K562 (cell line): ENCODE data around the gene MADCAM1. TPM values are rescaled to one million over a fixed set of nuclear protein-coding genes. Genes with fewer than 3 reads are reported as not detected.

ENCODE experiments used
- AFF4 ChIP-seq: sonication (generic); formaldehyde crosslinking; IDR thresholded peaks from 2 replicates; pipeline ENCODE4 v1.8.0; 2023; ENCODE audit warnings: mild to moderate bottlenecking, missing genetic modification reagents
- ARHGAP35 ChIP-seq: fragments of 450-650 bp; IDR thresholded peaks from 2 replicates; pipeline ENCODE4 v1.6.1; 2018; ENCODE audit not compliant: partially characterized antibody
- ETV5 ChIP-seq: sonication (generic); formaldehyde crosslinking; IDR thresholded peaks from 2 replicates; pipeline ENCODE4 v1.4.0; 2020; ENCODE audit warnings: low read depth, mild to moderate bottlenecking, missing genetic modification reagents
- GABPB1 ChIP-seq: sonication (generic); formaldehyde crosslinking; IDR thresholded peaks from 2 replicates; pipeline ENCODE4 v1.8.0; 2022; ENCODE audit warnings: mild to moderate bottlenecking, missing genetic modification reagents
- GTF2E2 ChIP-seq: fragments of 200-800 bp; sonication (Bioruptor generic); IDR thresholded peaks from 2 replicates; pipeline ENCODE4 v1.6.1; 2016; ENCODE audit warnings: missing genetic modification characterization, missing compliant biosample characterization
- HMG20B ChIP-seq: fragments of 250-450 bp; sonication (Bioruptor Pico); IDR thresholded peaks from 2 replicates; pipeline ENCODE4 v1.5.0; 2021; ENCODE audit warnings: mild to moderate bottlenecking
- MECOM ChIP-seq: fragments of 250-450 bp; sonication (Bioruptor Pico); IDR thresholded peaks from 2 replicates; pipeline ENCODE4 v1.8.0; 2022; ENCODE audit warnings: inconsistent platforms
- MXI1 ChIP-seq: IDR thresholded peaks from 2 replicates; pipeline ENCODE4 v1.6.1; 2011; ENCODE audit warnings: low read depth, mild to moderate bottlenecking, improper control_type of control experiment, low read length
- NFE2 ChIP-seq: IDR thresholded peaks from 2 replicates; pipeline ENCODE4 v1.6.1; 2014; ENCODE audit warnings: antibody characterized with exemption, low read depth
- NFIC ChIP-seq: fragments of 450-650 bp; IDR thresholded peaks from 2 replicates; pipeline ENCODE4 v1.6.1; 2017; ENCODE audit warnings: mild to moderate bottlenecking, inconsistent platforms
- SAP30 ChIP-seq: fragments of 200-600 bp; sonication (generic); IDR thresholded peaks from 2 replicates; pipeline ENCODE4 v1.6.1; 2012; ENCODE audit warnings: borderline replicate concordance, low read depth, mild to moderate bottlenecking, moderate library complexity, low read length, control low read depth, inconsistent platforms; ENCODE audit not compliant: insufficient read depth, poor library complexity, severe bottlenecking
- SIN3A ChIP-seq, 2 experiments: fragments of 150-350 bp in 1 of 2; IDR thresholded peaks; 2 replicates each; pipeline ENCODE4 v1.6.1; 2011 to 2016; ENCODE audit warnings: borderline replicate concordance in 2 of 2, low read depth in 2 of 2, low read length in 2 of 2, mild to moderate bottlenecking in 2 of 2, moderate library complexity in 2 of 2; ENCODE audit not compliant: control insufficient read depth in 1 of 2
- SRSF9 ChIP-seq: fragments of 200-400 bp; formaldehyde crosslinking; IDR thresholded peaks from 2 replicates; pipeline ENCODE4 v1.6.1; 2017; ENCODE audit warnings: low read depth, low read length, borderline replicate concordance
- ZBTB11 ChIP-seq, 3 experiments: fragments of 200-800 bp in 1 of 3; fragments of 250-450 bp in 1 of 3; fragments of 450-650 bp in 1 of 3; sonication (Bioruptor Pico) in 1 of 3; sonication (Bioruptor generic) in 1 of 3; formaldehyde crosslinking in 1 of 3; IDR thresholded peaks; 2 replicates each; pipeline versions ENCODE4 v1.6.1 to v1.8.0; 2016 to 2022; ENCODE audit warnings: mild to moderate bottlenecking in 2 of 3, missing genetic modification characterization in 2 of 3, missing compliant biosample characterization in 1 of 3, moderate library complexity in 1 of 3
- ZC3H11A ChIP-seq: IDR thresholded peaks from 2 replicates; pipeline ENCODE4 v1.6.1; 2012; ENCODE audit warnings: low read depth, low read length, improper control_type of control experiment
- ZNF584 ChIP-seq: fragments of 200-800 bp; sonication (Bioruptor generic); IDR thresholded peaks from 2 replicates; pipeline ENCODE4 v1.6.1; 2016; ENCODE audit warnings: low read depth, mild to moderate bottlenecking, missing genetic modification characterization, missing compliant biosample characterization
- polyA plus RNA-seq, 8 experiments: library from polyadenylated mRNA; depleted of rRNA in 4 of 8; stranded (reverse) in 5 of 8; unstranded in 3 of 8; fragments of >200 nt; fragmentation: Nextera tagmentation in 2 of 8; fragmentation: Illumina TruSeq in 1 of 8; extraction: Ambion mirVana in 2 of 8; extraction: Trizol in 1 of 8; gene quantifications; 2 replicates each; pipeline versions ENCODE4 v1.2.1 to v1.2.3, GENCODE V29; 2011 to 2014; ENCODE audit warnings: inconsistent platforms in 1 of 8, missing spikeins in 1 of 8
- total RNA-seq, 7 experiments: library from RNA; depleted of rRNA in 6 of 7; stranded (reverse); fragments of >200 nt in 6 of 7; fragmentation: Illumina TruSeq in 2 of 7; extraction: Trizol in 2 of 7; gene quantifications; 2 replicates each; pipeline versions ENCODE4 v1.2.1 to v1.2.3, GENCODE V29; 2011 to 2021; ENCODE audit warnings: low replicate concordance in 1 of 7
- TF ChIP-seq, protein P1 (sequence below): sonication (generic); formaldehyde crosslinking; IDR thresholded peaks from 2 replicates; pipeline ENCODE4 v1.8.0; 2022; ENCODE audit warnings: mild to moderate bottlenecking, missing genetic modification reagents

Gene MADCAM1
- total and polyA plus RNA-seq, 9 of the 15 experiments (the other 6 are each of a cell fraction or from before 2014, with no cell fraction given): 0.09 to 0.36 (median 0.09) TPM; not detected in 6

DNA sequence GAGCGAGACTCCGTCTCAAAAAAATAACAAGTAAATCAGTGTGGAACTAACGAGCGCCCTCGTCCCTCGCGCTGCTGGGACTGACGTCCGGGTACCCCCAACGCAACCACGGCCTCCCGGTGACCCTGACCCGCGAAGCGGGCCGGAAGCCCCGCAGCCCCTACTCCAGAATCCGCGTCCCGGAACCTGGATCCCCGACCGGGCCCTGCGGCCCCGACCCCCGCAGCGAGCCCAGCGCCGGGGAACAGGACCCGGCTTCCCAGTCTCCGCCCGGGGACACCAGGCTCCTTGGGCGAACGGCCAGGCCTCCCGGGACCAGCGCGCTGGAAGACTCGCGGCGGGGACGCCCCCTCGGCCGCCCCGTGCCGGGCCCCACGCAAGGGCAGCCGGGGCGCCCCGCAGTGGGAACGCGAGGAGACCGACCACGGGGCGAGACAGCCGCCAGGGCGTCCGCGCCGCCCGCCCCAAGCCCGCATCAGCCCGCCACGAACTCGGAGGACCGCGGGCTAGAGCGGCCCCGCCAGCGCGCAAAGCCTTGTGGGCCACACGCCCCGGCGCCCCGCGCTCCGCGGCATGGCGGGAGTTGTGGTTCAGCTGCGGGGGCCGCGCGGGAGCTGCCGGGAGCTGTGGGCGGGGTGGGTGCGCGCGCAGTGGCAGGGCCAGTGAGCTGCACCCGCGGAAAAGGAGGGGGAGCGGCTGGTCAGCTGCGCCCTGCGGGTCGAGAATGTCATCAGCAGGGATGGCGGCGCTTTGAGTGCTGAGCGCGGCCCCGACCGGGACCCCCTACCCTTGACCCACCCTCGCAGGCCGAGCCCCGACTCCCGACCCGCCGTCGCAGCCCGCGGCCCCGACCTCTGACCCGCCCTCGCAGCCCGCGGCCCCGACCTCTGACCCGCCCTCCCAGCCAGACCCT is 7.5 kb upstream of the MADCAM1 start (continued):
- peak in 2 of 3 experiments; percentile 42 to 80; a peak in 3 of 6 replicates for TF ChIP-seq ZBTB11 (CRISPR knock-in tag; IDR thresholded peaks at IDR 0.05)
- TF ChIP-seq, protein P1, sequence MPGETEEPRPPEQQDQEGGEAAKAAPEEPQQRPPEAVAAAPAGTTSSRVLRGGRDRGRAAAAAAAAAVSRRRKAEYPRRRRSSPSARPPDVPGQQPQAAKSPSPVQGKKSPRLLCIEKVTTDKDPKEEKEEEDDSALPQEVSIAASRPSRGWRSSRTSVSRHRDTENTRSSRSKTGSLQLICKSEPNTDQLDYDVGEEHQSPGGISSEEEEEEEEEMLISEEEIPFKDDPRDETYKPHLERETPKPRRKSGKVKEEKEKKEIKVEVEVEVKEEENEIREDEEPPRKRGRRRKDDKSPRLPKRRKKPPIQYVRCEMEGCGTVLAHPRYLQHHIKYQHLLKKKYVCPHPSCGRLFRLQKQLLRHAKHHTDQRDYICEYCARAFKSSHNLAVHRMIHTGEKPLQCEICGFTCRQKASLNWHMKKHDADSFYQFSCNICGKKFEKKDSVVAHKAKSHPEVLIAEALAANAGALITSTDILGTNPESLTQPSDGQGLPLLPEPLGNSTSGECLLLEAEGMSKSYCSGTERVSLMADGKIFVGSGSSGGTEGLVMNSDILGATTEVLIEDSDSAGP (CRISPR knock-in tag): no peak
- TF ChIP-seq NFIC: 0 out of 2 replicates have a peak, but pooled peaks have one; percentile 26
- TF ChIP-seq SIN3A (IDR thresholded peaks at IDR 0.05; ENCODE audit: borderline replicate concordance in 2 of 2, control insufficient read depth in 1 of 2, low read depth in 2 of 2, low read length in 2 of 2): peak; percentile 47 to 77; a peak in 3 of 4 replicates
- TF ChIP-seq MXI1: no peak
- peak; percentile 60 for TF ChIP-seq AFF4 (CRISPR knock-in tag)
- TF ChIP-seq NFE2: 0 out of 2 replicates have a peak, but pooled peaks have one; percentile 11
- no peak for TF ChIP-seq SRSF9
- peak; percentile 21 for TF ChIP-seq GTF2E2 (tag)
- peak; percentile 46; the same call in 1 of the 2 replicates for TF ChIP-seq GABPB1 (CRISPR knock-in tag)
- no peak for TF ChIP-seq ETV5
- TF ChIP-seq ZC3H11A: no peak
- TF ChIP-seq HMG20B: no peak
- no peak for TF ChIP-seq ZNF584
- TF ChIP-seq SAP30: no peak
- no peak for TF ChIP-seq ARHGAP35
- TF ChIP-seq MECOM (CRISPR knock-in tag): no peak
